PC-3 (cell line): Measurements from ENCODE around the gene PARP11. TPM values are rescaled to one million over a fixed set of nuclear protein-coding genes. Genes with fewer than 3 reads are reported as not detected.

ENCODE experiments used
- ATAC-seq: fragments of 200-7000 bp; cut with Tn5 transposase; 2 replicates; pipeline ENCODE4 v1.9.1; 2020; ENCODE audit warnings: mild to moderate bottlenecking, moderate library complexity
- Bru-seq: library from RNA; stranded (reverse); fragments of 400-500 nt; gene quantifications from one replicate; lab custom pipeline; 2021; lab: Mats Ljungman, UMichigan
- BruChase-seq, 2 experiments: library from RNA; stranded (reverse); fragments of 400-500 nt; gene quantifications; one replicate each; lab custom pipeline; 2021; lab: Mats Ljungman, UMichigan
- BruUV-seq: library from RNA; stranded (reverse); fragments of 400-500 nt; replicated peaks from 2 replicates; lab custom pipeline; 2021; lab: Mats Ljungman, UMichigan
- CTCF ChIA-PET: fragments of 300-600 bp; sonication (Branson Sonifier 250); formaldehyde crosslinking; loops from one replicate; lab custom pipeline; 2022; ENCODE audit warnings: antibody characterized with exemption; lab: Charles Lee
- POLR2A ChIA-PET: fragments of 300-600 bp; sonication (Branson Sonifier 250); formaldehyde crosslinking; loops from one replicate; lab custom pipeline; 2022; ENCODE audit warnings: antibody characterized with exemption; ENCODE audit not compliant: unreplicated experiment; lab: Charles Lee
- DNase-seq: peaks from one replicate; pipeline ENCODE4 v3.0.0-alpha.2; 2015
- H2AFZ ChIP-seq: fragments of 300-600 bp; sonication (generic); 2 replicates; pipeline ENCODE4 v1.6.0; 2016; ENCODE audit warnings: antibody characterized with exemption, low read length
- H3F3A ChIP-seq: fragments of 300-600 bp; sonication (generic); one replicate; pipeline ENCODE4 v1.6.0; 2017; ENCODE audit warnings: antibody characterized with exemption, low read length, control low read depth, mild to moderate bottlenecking; ENCODE audit not compliant: unreplicated experiment
- H3K27ac ChIP-seq: fragments of 300-600 bp; sonication (generic); 2 replicates; pipeline ENCODE4 v1.5.1; 2016; ENCODE audit warnings: mild to moderate bottlenecking, low read length
- H3K27me3 ChIP-seq: fragments of 300-600 bp; sonication (generic); 2 replicates; pipeline ENCODE4 v1.6.1; 2016; ENCODE audit warnings: low read length, mixed read lengths
- H3K36me3 ChIP-seq: fragments of 300-600 bp; sonication (generic); 2 replicates; pipeline ENCODE4 v1.6.1; 2016; ENCODE audit warnings: low read depth, mixed run types, low read length, mixed read lengths
- H3K4me1 ChIP-seq: fragments of 300-600 bp; sonication (generic); 2 replicates; pipeline ENCODE4 v1.5.1; 2016; ENCODE audit warnings: low read length; ENCODE audit not compliant: insufficient read depth
- H3K4me2 ChIP-seq: fragments of 300-600 bp; sonication (generic); 2 replicates; pipeline ENCODE4 v1.6.0; 2016; ENCODE audit warnings: low read length
- H3K4me3 ChIP-seq: fragments of 300-600 bp; sonication (generic); 2 replicates; pipeline ENCODE4 v1.5.1; 2016; ENCODE audit warnings: mild to moderate bottlenecking, low read length, mixed read lengths
- H3K79me2 ChIP-seq: fragments of 300-600 bp; sonication (generic); 2 replicates; pipeline ENCODE4 v1.6.1; 2017; ENCODE audit warnings: low read length, mixed read lengths
- H3K9ac ChIP-seq: fragments of 300-600 bp; sonication (generic); 2 replicates; pipeline ENCODE4 v1.6.0; 2016; ENCODE audit warnings: mild to moderate bottlenecking, low read length
- H3K9me2 ChIP-seq: fragments of 300-600 bp; sonication (generic); replicated peaks from 2 replicates; pipeline ENCODE4 v1.6.1; 2016; ENCODE audit warnings: mixed run types, low read length, mixed read lengths
- H3K9me3 ChIP-seq: fragments of 300-600 bp; sonication (generic); 2 replicates; pipeline ENCODE4 v1.6.1; 2016; ENCODE audit warnings: low read length, mixed read lengths
- H4K20me1 ChIP-seq: fragments of 300-600 bp; sonication (generic); 2 replicates; pipeline ENCODE4 v1.6.1; 2016; ENCODE audit warnings: low read length, mixed read lengths
- CTCF ChIP-seq: fragments of 300-600 bp; sonication (generic); conservative IDR thresholded peaks from 2 replicates; pipeline ENCODE4 v1.5.1; 2017; ENCODE audit warnings: antibody characterized with exemption, low read depth, mild to moderate bottlenecking, low read length
- EZH2 ChIP-seq: fragments of 300-600 bp; sonication (generic); IDR thresholded peaks from one replicate; pipeline ENCODE4 v1.6.1; 2017; ENCODE audit warnings: antibody characterized with exemption, mild to moderate bottlenecking, low read length; ENCODE audit not compliant: unreplicated experiment
- EZH2phosphoT487 ChIP-seq: fragments of 300-600 bp; sonication (generic); IDR thresholded peaks from 2 replicates; pipeline ENCODE4 v1.6.1; 2018; ENCODE audit warnings: mild to moderate bottlenecking, antibody characterized with exemption, low read length, borderline replicate concordance
- intact Hi-C: fragments of 100-400 bp; cut with micrococcal nuclease; formaldehyde crosslinking; loops from 2 replicates; pipeline ENCODE4 v1.9.0; 2023
- long read RNA-seq: library from polyadenylated mRNA; unstranded; transcript quantifications from one replicate; pipeline ENCODE4 v2.0.0, GENCODE V29; 2021; ENCODE audit not compliant: unreplicated experiment
- total RNA-seq: library from RNA; depleted of rRNA; stranded (reverse); fragments of >200 nt; gene quantifications from 2 replicates; pipeline ENCODE4 v1.2.3, GENCODE V29; 2014; rRNA removed

Gene PARP11
- total RNA-seq, result 0.98 and 2.2 TPM in 2 replicates
- Bru-seq, nascent RNA, result percentile 49 among the genes with signal in this experiment
- BruChase-seq, experiment 1, labeled RNA remaining after a 6-hour chase, result percentile 44 among the genes with signal in this experiment
- percentile 51 among the genes with signal in this experiment for BruChase-seq, experiment 2, labeled RNA remaining after a 2-hour chase
- long read RNA-seq, full-length matches to known transcripts, result 3 of 8 reads
- long read RNA-seq, partial matches to known transcripts, result 1 of 8 reads
- long read RNA-seq, other reads (novel, unspliced or antisense), result 4 of 8 reads

- Histone ChIP-seq H3K4me2 (peak within 1 kb of the TSS; percentile 93), H3K9me3 (no peaks in the 10 kb centered on the region), H3K4me3 (peak within 1 kb of the TSS; percentile 79), H3F3A (no peaks in the 10 kb centered on the region), H3K36me3 (no peaks in the 10 kb centered on the region), H3K9ac (peak within 1 kb of the TSS; percentile 83), H2AFZ (peak within 1 kb of the TSS; percentile 95), H3K9me2 (no peaks in the 10 kb centered on the region), H3K27ac (0 out of 2 replicates have a peak within 1 kb of the TSS, but pooled peaks have one; percentile 25), H3K79me2 (0 out of 2 replicates have a peak, but pooled peaks cover 8% of the 10 kb centered on the region), H3K27me3 (no peaks in the 10 kb centered on the region; the same call in 1 of the 2 replicates), H4K20me1 (no peaks in the 10 kb centered on the region), H3K4me1 (peaks cover 9% of the 10 kb centered on the region)
- TF ChIP-seq EZH2 (no peak), CTCF (no peak), EZH2phosphoT487 (no peak)
- peak; percentile 82 for DNase-seq
- CTCF ChIA-PET, result no interaction called here
- TSS peak; percentile 50 for BruUV-seq
- intact Hi-C loops, result loop anchor here (2.0 kb wide), 1 partner anchor 52 kb away; no protein-coding TSS in a partner anchor
- POLR2A ChIA-PET, result interaction anchor here (0.6 kb wide), 2 partner anchors 9 to 684 kb away, joined by 3 to 4 read pairs; no protein-coding TSS in a partner anchor
- peak; percentile 99 for ATAC-seq
Observed at GRCh38 chr12:3872800-3873636, at the start of gene PARP11. Gene PARP11 (minus strand): TSS chr12:3873399. CDS start chr12:3873229, 170 bp downstream.

GRCh38 chr12:3922033-3922432, 48.8 kb upstream of the PARP11 start:
- ATAC-seq (no peak), DNase-seq (no peak)
- H2AFZ ChIP-seq, result no peak overlapping the region
- H3K79me2 ChIP-seq, result no peaks in the 10 kb centered on the region
- H3K27me3 ChIP-seq, result peaks cover 64% of the 10 kb centered on the region
- BruUV-seq, result no TSS peak
- H3K27ac ChIP-seq, result no peak overlapping the region
- no peak overlapping the region for H3K4me2 ChIP-seq
- H3K9me2 ChIP-seq, result no peaks in the 10 kb centered on the region
- TF ChIP-seq EZH2phosphoT487, result no peak
- no peak for TF ChIP-seq EZH2
- CTCF ChIA-PET, result no interaction called here
- no peaks in the 10 kb centered on the region for H3K9me3 ChIP-seq
- H4K20me1 ChIP-seq, result no peaks in the 10 kb centered on the region
- H3K4me1 ChIP-seq, result no peaks in the 10 kb centered on the region
- no peak overlapping the region for H3K9ac ChIP-seq
- H3K4me3 ChIP-seq, result no peak overlapping the region
- H3K36me3 ChIP-seq, result no peaks in the 10 kb centered on the region
- intact Hi-C loops, result no loop called here
- POLR2A ChIA-PET, result no interaction called here
- H3F3A ChIP-seq, result no peaks in the 10 kb centered on the region

- H3K36me3 ChIP-seq, result no peaks in the 10 kb centered on the region
- no peak overlapping the region for H3K9ac ChIP-seq
- no peaks in the 10 kb centered on the region for H3K79me2 ChIP-seq
- ChIA-PET CTCF (no interaction called here), POLR2A (no interaction called here)
- H3K27ac ChIP-seq, result no peak overlapping the region
- DNase-seq (no peak), ATAC-seq (no peak)
- H3K4me3 ChIP-seq, result no peak overlapping the region
- no peaks in the 10 kb centered on the region for H4K20me1 ChIP-seq
- no peaks in the 10 kb centered on the region for H3F3A ChIP-seq
- H3K4me1 ChIP-seq, result no peaks in the 10 kb centered on the region
- H3K4me2 ChIP-seq, result no peak overlapping the region
- no peaks in the 10 kb centered on the region for H3K9me3 ChIP-seq
- no TSS peak for BruUV-seq
- H3K27me3 ChIP-seq, result peaks cover 67% of the 10 kb centered on the region
- no peaks in the 10 kb centered on the region for H3K9me2 ChIP-seq
- no peak overlapping the region for H2AFZ ChIP-seq
- intact Hi-C loops, result no loop called here
- TF ChIP-seq CTCF (no peak), EZH2 (no peak), EZH2phosphoT487 (no peak)
Observed at GRCh38 chr12:3921526-3921925, 48.3 kb upstream of the PARP11 start.
